SK-N-SH (cell line): ENCODE measurements around the gene BOLA3.

Experiments
- CTCF ChIP-seq: fragments of 200-600 bp; sonication (generic); IDR thresholded peaks from 2 replicates; pipeline ENCODE4 v1.6.1; 2017; ENCODE audit warnings: antibody characterized with exemption, mild to moderate bottlenecking, moderate library complexity
- EZH2phosphoT487 ChIP-seq: fragments of 200-600 bp; sonication (generic); IDR thresholded peaks from 2 replicates; pipeline ENCODE4 v1.6.1; 2017; ENCODE audit warnings: low read depth, mixed run types, mild to moderate bottlenecking, antibody characterized with exemption, moderate library complexity, borderline replicate concordance
- FOXJ3 ChIP-seq: sonication (generic); formaldehyde crosslinking; IDR thresholded peaks from 2 replicates; pipeline ENCODE4 v1.5.1; 2020; ENCODE audit warnings: mild to moderate bottlenecking, missing genetic modification reagents
- GABPA ChIP-seq: IDR thresholded peaks from 2 replicates; pipeline ENCODE4 v1.4.0; 2012; ENCODE audit warnings: low read depth, mild to moderate bottlenecking
- JUND ChIP-seq: IDR thresholded peaks from 2 replicates; pipeline ENCODE4 v1.4.0; 2012
- NRF1 ChIP-seq: IDR thresholded peaks from 2 replicates; pipeline ENCODE4 v1.6.1; 2012; ENCODE audit warnings: low read depth, mild to moderate bottlenecking, low read length
- POLR2AphosphoS5 ChIP-seq: IDR thresholded peaks from 2 replicates; pipeline ENCODE4 v1.6.1; 2012; ENCODE audit warnings: low read depth, low read length
- RAD21 ChIP-seq: IDR thresholded peaks from 2 replicates; pipeline ENCODE4 v1.6.1; 2012; ENCODE audit warnings: mild to moderate bottlenecking, low read length
- RFX5 ChIP-seq: IDR thresholded peaks from 2 replicates; pipeline ENCODE4 v1.6.1; 2012; ENCODE audit warnings: mild to moderate bottlenecking, improper control_type of control experiment, low read length
- SIN3A ChIP-seq: IDR thresholded peaks from 2 replicates; pipeline ENCODE4 v1.6.1; 2012; ENCODE audit warnings: low read depth, mild to moderate bottlenecking, low read length, moderate library complexity, borderline replicate concordance
- SMC3 ChIP-seq: IDR thresholded peaks from 2 replicates; pipeline ENCODE4 v1.6.1; 2012; ENCODE audit warnings: low read depth, low read length, improper control_type of control experiment
- TAF1 ChIP-seq: IDR thresholded peaks from 2 replicates; pipeline ENCODE4 v1.6.1; 2012; ENCODE audit warnings: low read depth, mild to moderate bottlenecking, low read length, moderate library complexity, borderline replicate concordance
- TCF12 ChIP-seq: IDR thresholded peaks from 2 replicates; pipeline ENCODE4 v1.4.0; 2012
- YY1 ChIP-seq: IDR thresholded peaks from 2 replicates; pipeline ENCODE4 v1.4.0; 2012; ENCODE audit warnings: low read depth, mild to moderate bottlenecking

- no peak for TF ChIP-seq GABPA
- TF ChIP-seq SMC3: no peak
- no peak for TF ChIP-seq SIN3A
- TF ChIP-seq CTCF: no peak
- no peak for TF ChIP-seq RAD21
- TF ChIP-seq EZH2phosphoT487: no peak
- TF ChIP-seq POLR2AphosphoS5: no peak
- no peak for TF ChIP-seq NRF1
- TF ChIP-seq FOXJ3 (CRISPR knock-in tag): no peak
- no peak for TF ChIP-seq TAF1
- TF ChIP-seq JUND: no peak
- TF ChIP-seq RFX5: no peak
- no peak for TF ChIP-seq TCF12
- no peak for TF ChIP-seq YY1
Measured at GRCh38 chr2:74107071-74107470, 40.6 kb downstream of the BOLA3 start.
